Activated naive CD4-positive, alpha-beta T cell treated with anti-CD3 and anti-CD28 coated beads, Interleukin-2, amount 50 U/mL, for 16 hours (primary cell): ENCODE data around the gene METTL1.

ENCODE experiments used
- DNase-seq: peaks from one replicate; pipeline ENCODE4 v3.0.0-alpha.2; 2020

Gene METTL1

DNA sequence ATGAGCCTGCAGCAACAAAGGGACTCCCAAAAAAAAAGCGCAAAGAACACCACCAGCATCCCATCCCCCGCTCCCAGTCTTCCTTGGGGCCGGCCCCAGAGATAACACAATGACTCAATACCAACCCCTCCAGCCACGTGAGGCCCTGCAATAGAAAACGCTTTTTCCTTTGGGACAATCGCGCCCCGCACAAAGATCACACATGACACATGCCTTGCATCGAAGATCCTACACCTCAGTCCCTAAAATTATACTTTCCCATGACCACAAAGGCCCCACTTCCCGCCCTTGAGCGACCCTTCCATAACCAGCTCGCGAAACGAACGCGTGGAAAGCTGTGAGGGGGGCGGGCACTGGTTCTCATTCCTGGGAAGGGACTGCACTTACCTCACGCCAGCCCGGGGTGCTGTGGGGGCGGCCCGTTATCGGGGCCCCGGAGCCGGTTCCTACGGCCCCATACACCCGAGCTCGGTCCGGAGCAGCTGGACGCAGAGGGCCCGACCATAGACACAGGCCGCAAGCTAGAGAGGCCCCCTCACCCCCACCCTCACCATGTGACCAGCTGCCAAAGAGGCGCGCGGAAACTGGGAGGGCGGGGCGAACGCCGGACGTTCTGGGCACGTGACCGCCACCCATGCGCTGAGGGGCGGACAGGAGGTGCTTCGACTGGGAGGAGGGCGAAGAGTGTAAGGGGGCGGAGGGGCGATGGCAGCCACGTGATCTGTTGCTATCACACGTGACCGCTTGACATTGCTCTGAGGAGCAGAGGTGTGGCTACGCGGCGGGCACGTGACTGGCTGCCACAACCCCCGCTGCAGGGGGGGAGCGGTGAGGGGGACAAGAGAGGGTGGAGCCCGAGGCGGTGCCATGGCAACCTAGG lies 19.9 kb downstream of the METTL1 start, which contains the start of gene CDK4:
Gene CDK4, minus strand, starts transcription at position 523 of the 880 bp plus-strand sequence. CDS start 593 bp downstream, outside the sequence.
- DNase-seq: peak; percentile 98

DNA sequence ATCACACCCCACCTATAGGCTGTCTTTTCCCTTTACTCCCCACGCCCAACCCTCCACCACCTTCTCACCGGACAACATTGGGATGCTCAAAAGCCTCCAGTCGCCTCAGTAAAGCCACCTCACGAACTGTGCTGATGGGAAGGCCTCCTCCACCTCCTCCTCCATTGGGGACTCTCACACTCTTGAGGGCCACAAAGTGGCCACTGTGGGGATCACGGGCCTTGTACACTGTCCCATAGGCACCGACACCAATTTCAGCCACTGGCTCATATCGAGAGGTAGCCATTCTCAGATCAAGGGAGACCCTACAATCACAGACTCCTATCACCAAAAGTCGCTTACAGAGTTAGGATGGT lies 20.5 kb downstream of the METTL1 start:
- DNase-seq: no peak

GRCh38 chr12:57750561-57751431 lies 21.1 kb downstream of the METTL1 start:
- DNase-seq: no peak

DNA sequence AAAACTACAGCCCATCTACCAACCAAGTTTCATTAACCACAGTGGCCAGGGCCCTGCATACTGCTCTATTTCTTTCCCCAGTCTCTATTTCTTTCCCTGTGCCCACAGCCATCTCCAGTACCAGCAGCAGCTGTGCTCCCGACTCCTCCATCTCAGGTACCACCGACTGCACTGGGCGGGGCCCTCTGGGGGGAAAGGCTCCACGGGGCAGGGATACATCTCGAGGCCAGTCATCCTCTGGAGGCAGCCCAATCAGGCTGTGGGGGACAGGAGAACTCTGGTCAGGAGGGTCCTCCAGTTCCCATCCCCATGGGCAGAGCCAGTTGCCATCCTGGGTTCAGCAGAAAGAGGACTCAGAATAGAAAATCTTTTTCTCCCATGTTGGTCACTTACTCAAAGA lies 22.8 kb downstream of the METTL1 start:
- no peak for DNase-seq

DNA sequence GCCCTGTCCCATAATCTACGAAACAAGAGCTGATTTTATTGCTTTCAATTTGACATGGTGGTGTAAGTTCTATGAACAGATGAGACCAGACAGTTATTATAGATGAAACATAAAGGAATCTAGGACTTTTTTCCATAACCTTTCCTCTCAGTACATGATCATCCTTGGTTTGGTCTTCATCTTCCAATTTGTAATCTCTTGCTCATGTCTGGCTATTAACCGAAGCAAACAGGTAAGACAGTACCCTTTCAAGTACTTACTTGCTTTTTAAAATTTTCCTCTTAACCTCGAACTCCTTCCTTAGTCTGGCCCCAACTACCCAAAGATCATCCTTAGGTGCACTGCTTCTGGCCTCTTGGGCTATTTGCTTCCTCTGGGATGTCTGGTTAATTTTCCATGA lies 25.9 kb downstream of the METTL1 start:
- DNase-seq: no peak

DNA sequence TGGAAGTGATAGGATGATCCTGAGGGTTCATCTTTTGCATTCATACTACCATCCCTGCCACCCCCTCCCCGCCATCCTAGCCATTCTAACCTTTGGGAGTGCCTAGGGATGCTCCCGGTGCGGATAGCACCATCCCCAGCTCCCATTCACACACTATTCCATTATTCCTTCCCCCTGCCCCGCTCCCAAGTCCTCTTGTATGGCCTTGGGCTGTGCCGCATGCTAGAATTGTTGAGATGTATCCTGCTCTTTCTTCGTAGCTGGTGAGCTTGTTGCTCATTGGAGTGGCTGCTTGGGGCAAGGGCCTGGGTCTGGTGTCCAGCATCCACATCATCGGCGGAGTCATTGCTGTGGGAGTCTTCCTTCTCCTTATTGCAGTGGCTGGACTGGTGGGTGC lies 26.4 kb downstream of the METTL1 start:
- DNase-seq: no peak

DNA sequence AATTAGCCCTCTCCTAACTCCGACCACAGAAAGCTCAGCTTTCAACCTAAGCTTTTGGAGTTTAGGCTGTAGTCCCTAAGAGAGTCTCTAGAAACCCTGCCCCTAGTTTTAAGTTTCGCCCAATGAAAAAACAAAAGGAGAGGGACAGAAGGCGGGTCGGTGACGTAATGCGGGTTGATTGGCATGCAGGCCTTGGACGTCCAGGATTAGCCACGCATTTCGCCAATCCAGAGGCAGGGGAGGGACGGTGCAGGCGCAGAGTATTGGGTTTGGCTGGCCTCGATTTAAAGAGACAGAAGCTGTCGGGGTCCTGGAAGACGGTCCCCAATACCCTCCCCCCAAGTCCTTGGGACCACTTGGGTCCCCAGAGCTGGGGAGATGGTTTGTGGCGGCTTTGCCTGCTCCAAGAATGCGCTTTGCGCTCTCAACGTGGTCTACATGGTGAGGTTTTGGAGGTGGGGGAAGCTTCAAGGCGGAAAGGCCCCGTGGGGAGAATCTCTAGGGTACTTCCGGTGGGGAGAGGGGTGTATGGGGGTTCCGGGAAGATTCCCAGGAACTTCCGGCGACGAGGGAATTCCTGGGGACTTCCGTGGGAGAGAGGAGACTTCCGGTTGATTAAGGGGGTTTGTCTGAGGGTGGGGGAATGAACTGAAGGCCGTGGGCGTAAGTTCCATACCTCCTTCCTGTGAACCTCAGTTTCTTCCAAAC lies 27.0 kb downstream of the METTL1 start, which contains the start of gene TSPAN31:
Gene TSPAN31, plus strand, starts transcription at position 263 of the 708 bp plus-strand sequence. Its CDS starts 116 bp downstream, at position 379.
- DNase-seq: peak; percentile 95

- DNase-seq: peak; percentile 79
Measured at GRCh38 chr12:57744194-57744776, 27.6 kb downstream of the METTL1 start.

GRCh38 chr12:57743769-57744168 lies 28.1 kb downstream of the METTL1 start:
- DNase-seq: no peak

- peak; percentile 73 for DNase-seq
Measured at GRCh38 chr12:57741844-57742738, 29.8 kb downstream of the METTL1 start.

- no peak for DNase-seq
Measured at GRCh38 chr12:57741413-57741789, 30.5 kb downstream of the METTL1 start.

- DNase-seq: peak; percentile 55
Measured at GRCh38 chr12:57740656-57741412, 31.1 kb downstream of the METTL1 start.

DNA sequence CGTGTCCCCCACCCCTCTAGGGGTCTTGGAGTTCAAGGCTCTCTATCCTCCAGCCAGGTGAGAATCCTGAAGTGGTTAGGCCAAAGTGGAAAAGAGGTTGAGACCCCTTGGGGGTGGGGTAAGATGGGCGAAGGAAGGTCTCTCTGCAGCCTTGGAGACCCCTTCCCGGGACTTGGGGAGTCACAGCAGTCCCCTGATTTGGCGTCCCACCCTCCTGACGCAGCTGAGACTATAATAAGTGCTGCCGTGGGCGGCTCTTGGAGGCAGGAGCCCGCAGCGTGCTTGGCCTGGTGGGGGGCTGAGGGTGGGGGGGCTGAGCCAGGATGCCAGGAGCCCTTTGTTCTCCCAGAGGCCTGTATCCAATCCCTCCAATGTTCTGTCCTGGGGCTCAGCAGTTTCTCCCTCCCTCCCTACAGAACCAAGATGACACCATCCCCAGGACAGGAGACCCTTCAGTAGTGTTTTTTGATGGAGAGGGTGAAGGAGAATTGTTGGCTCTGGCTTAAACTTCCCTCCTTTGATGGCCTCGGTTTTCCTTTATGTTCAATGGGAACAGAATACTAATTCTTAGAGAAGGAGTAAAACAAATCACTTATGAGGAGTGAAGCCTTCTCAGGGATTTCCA lies 31.9 kb downstream of the METTL1 start:
- DNase-seq: no peak

DNA sequence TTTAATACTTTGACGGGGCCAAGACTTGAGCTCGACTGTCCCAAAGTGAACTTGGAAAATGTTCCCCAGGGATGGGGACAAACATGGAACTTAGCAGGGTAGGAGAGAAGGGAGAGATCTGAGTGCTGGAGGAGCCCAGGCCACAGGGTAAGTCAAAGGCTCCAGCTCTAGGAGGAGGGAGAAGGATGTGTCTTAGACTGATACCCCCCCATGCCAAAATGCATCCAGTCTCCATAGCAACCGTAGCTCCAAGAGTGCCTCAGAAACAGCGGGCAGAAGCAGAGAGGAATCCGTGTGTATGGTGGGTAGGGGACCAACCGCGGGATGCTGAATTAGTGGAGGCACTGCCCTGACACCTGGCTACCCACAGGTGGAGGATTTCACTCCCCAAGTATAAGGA lies 32.5 kb downstream of the METTL1 start:
- DNase-seq: no peak

GRCh38 chr12:57738661-57739237 lies 33.2 kb downstream of the METTL1 start, which contains the start of gene AGAP2:
TSS of gene AGAP2 (minus strand) at chr12:57738742. CDS start at chr12:57738246, 496 bp downstream.
- no peak for DNase-seq

DNA sequence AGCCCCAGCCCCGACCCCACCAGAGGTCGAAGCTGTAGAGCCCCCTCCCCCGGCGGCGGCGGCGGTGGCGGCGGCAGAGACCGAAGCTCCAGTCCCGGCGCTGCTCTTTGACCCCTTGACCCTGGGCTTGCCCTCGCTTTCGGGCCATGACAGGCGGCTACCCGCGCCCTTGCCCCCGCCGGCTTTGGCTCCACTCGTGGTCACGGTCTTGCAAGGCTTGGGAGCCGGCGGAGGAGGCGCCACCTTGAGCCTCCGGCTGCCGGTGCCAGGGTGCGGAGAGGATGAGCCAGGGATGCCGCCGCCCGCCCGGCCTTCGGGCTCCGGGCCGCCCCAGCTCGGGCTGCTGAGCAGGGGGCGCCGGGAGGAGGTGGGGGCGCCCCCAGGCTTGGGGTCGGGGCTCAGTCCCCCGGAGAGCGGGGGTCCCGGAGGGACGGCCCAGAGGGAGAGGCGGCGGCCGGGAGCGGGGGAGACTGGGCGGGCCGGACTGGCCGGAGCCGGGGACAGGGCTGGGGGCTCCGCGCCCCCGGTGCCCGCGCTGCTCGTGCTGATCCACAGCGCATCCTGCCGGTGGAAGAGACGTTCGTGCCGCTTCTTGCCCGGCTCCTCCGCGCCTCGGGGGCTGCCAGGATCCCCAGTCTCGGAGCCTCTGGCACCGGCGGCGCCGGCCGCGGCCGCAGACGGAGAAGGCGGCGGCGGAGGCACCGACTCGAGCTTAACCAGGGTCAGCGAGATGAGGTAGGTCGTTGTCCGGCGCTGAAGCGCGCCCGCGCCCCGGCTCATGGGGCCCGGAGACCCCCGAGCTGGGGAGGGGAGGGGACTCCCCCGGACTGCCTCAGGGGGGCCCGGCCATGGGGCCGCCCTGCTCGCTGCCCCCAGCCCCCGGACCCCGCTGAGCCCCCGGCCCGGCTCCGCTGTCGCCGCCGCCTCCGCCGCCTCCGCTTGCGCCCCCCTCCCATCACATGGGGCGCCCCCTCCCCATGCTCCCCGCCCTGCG lies 34.1 kb downstream of the METTL1 start:
- DNase-seq: no peak

DNA sequence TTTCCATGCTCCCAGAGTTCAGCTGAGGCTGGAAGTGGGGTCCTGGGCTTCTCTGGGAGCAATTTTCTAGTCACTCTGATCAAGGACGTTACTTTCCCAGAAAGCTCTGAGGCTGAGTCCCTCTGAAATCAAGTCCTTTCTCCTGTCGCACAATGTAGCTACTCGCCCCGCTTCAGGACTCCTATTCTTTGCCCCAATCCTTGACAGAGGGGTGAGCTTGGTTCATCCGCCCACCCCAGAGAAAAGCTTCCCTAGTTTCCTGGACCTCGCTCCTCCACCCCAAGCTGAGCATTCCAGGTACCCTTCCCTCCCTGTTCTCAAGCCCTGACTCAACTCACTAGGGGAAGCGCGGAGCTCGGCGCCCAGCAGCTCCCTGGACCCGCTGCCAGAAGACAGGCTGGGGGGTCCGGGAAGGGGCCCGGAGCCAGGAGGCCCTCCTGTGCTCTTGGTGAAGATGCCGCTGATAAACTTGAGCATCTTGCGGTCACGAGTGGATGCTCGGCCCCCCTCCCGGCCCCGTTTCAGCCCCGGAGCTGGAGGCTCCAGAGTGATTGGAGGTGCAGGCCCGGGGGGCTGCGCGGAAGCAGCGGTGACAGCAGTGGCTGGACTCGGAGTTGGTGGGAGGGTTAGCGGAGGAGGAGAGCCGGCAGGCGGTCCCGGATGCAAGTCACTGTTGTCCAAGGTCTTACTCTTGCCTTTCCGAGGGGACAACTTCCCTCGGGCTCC lies 35.0 kb downstream of the METTL1 start:
- no peak for DNase-seq
